ENCODE results near the gene PCDHA6. TPM values are rescaled to one million over a fixed set of nuclear protein-coding genes. Genes with fewer than 3 reads are reported as not detected.
"Not testable (repeated sequence)": the region's sequence is repeated elsewhere in the genome, so short reads cannot be mapped to it uniquely, and the experiment has no call there.

PCDHA6 gene
- total RNA-seq = under 1 TPM; 0.09 to 0.21 TPM
- long read RNA-seq, partial matches to known transcripts = 0 of 1 reads
- long read RNA-seq, other reads (novel, unspliced or antisense) = 0 of 1 reads

GRCh38 chr5:140827704-140828361, at the start of gene PCDHA6:
TSS of gene PCDHA6 (plus strand) at chr5:140827960. CDS start at chr5:140828092, 132 bp downstream.
- intact Hi-C loops (cut with DNase I) = no loop called here

GRCh38 chr5:140780512-140780911, 47.2 kb upstream of the PCDHA6 start:
- no peak for ATAC-seq
- no peak for DNase-seq
- intact Hi-C loops (cut with DNase I) = no loop called here

More at GRCh38 chr5:140827704-140828361, at the start of gene PCDHA6:
- ATAC-seq (no peak), DNase-seq (no peak)

- intact Hi-C loops (cut with DNase I) = no loop called here
- no peak for DNase-seq
- ATAC-seq = no peak
Observed at GRCh38 chr5:140785905-140786686, 41.7 kb upstream of the PCDHA6 start, which contains the start of gene PCDHA1. TSS of gene PCDHA1 (plus strand) at chr5:140786140.

- not testable (repeated sequence) for DNase-seq, ATAC-seq
Observed at GRCh38 chr5:140787422-140787821, 40.3 kb upstream of the PCDHA6 start.

GRCh38 chr5:140787849-140788504, 39.8 kb upstream of the PCDHA6 start:
- intact Hi-C loops (cut with DNase I); ATAC-seq; DNase-seq: not testable (repeated sequence)

More at GRCh38 chr5:140787422-140787821, 40.3 kb upstream of the PCDHA6 start:
- intact Hi-C loops (cut with DNase I) = not testable (repeated sequence)

GRCh38 chr5:140791089-140791488, 36.7 kb upstream of the PCDHA6 start:
- intact Hi-C loops (cut with DNase I) = no loop called here

GRCh38 chr5:140794595-140795258, 33.0 kb upstream of the PCDHA6 start, which contains the start of gene PCDHA2:
TSS of gene PCDHA2 (plus strand) at chr5:140794852.
- intact Hi-C loops (cut with DNase I) = no loop called here
- ATAC-seq (no peak), DNase-seq (no peak)

More at GRCh38 chr5:140791089-140791488, 36.7 kb upstream of the PCDHA6 start:
- no peak for ATAC-seq
- DNase-seq = no peak

- intact Hi-C loops (cut with DNase I) = no loop called here
- DNase-seq (no peak), ATAC-seq (no peak)
Observed at GRCh38 chr5:140795259-140795641, 32.5 kb upstream of the PCDHA6 start.

GRCh38 chr5:140796072-140796717, 31.6 kb upstream of the PCDHA6 start:
- ATAC-seq; intact Hi-C loops (cut with DNase I); DNase-seq: not testable (repeated sequence)

GRCh38 chr5:140796718-140797095, 31.1 kb upstream of the PCDHA6 start:
- ATAC-seq = no peak
- intact Hi-C loops (cut with DNase I) = no loop called here
- no peak for DNase-seq

- ATAC-seq (no peak), DNase-seq (no peak)
- intact Hi-C loops (cut with DNase I) = no loop called here
Observed at GRCh38 chr5:140800816-140801493, 26.8 kb upstream of the PCDHA6 start, which contains the start of gene PCDHA3. TSS of gene PCDHA3 (plus strand) at chr5:140801057.

- intact Hi-C loops (cut with DNase I) = no loop called here
- DNase-seq (no peak), ATAC-seq (no peak)
Observed at GRCh38 chr5:140801494-140801841, 26.3 kb upstream of the PCDHA6 start.

GRCh38 chr5:140802381-140802780, 25.4 kb upstream of the PCDHA6 start:
- DNase-seq; ATAC-seq; intact Hi-C loops (cut with DNase I): not testable (repeated sequence)

- intact Hi-C loops (cut with DNase I) = no loop called here
- DNase-seq (no peak), ATAC-seq (no peak)
Observed at GRCh38 chr5:140802781-140803271, 24.9 kb upstream of the PCDHA6 start.

- ATAC-seq (peak; percentile 53 to 60), DNase-seq (peak; percentile 49)
- intact Hi-C loops (cut with DNase I) = no loop called here
Observed at GRCh38 chr5:140806834-140807775, 20.7 kb upstream of the PCDHA6 start, which contains the start of gene PCDHA4. TSS of gene PCDHA4 (plus strand) at chr5:140807068.

GRCh38 chr5:140808241-140808888, 19.4 kb upstream of the PCDHA6 start:
- intact Hi-C loops (cut with DNase I); DNase-seq; ATAC-seq: not testable (repeated sequence)

All from left cardiac atrium (tissue), 4 donors.